DND-41 (cell line): ENCODE measurements around the gene SLC7A7.
A peak's percentile ranks its signal among the peaks of the same experiment; 100 is the strongest.

Experiments
- EZH2 ChIP-seq: IDR thresholded peaks from 3 replicates; pipeline ENCODE4 v1.6.1; 2012; ENCODE audit warnings: borderline replicate concordance, low read depth, mild to moderate bottlenecking, moderate library complexity, low read length, inconsistent platforms; ENCODE audit not compliant: severe bottlenecking
- TF ChIP-seq, protein P1 (sequence below): IDR thresholded peaks from 2 replicates; pipeline ENCODE4 v1.5.1; 2012; ENCODE audit warnings: borderline replicate concordance, low read length, moderate library complexity, mild to moderate bottlenecking; ENCODE audit not compliant: poor library complexity, severe bottlenecking; ENCODE audit errors: extremely low read depth

- TF ChIP-seq, protein P1, sequence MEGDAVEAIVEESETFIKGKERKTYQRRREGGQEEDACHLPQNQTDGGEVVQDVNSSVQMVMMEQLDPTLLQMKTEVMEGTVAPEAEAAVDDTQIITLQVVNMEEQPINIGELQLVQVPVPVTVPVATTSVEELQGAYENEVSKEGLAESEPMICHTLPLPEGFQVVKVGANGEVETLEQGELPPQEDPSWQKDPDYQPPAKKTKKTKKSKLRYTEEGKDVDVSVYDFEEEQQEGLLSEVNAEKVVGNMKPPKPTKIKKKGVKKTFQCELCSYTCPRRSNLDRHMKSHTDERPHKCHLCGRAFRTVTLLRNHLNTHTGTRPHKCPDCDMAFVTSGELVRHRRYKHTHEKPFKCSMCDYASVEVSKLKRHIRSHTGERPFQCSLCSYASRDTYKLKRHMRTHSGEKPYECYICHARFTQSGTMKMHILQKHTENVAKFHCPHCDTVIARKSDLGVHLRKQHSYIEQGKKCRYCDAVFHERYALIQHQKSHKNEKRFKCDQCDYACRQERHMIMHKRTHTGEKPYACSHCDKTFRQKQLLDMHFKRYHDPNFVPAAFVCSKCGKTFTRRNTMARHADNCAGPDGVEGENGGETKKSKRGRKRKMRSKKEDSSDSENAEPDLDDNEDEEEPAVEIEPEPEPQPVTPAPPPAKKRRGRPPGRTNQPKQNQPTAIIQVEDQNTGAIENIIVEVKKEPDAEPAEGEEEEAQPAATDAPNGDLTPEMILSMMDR: peak; percentile 95
- no peak for TF ChIP-seq EZH2
These were observed 37.9 kb upstream of the SLC7A7 start for GRCh38 chr14:22852940-22853767.
